GM19468 (cell line): ENCODE data around the gene DNASE1.
"Not testable (repeated sequence)": the region's sequence is repeated elsewhere in the genome, so short reads cannot be mapped to it uniquely, and the experiment has no call there.

Source experiments
- ATAC-seq: cut with Tn5 transposase; IDR thresholded peaks from one replicate; pipeline ENCODE4 v1.9.1; 2021; ENCODE audit warnings: mild to moderate bottlenecking, moderate library complexity, moderate number of reproducible peaks; ENCODE audit not compliant: unreplicated experiment; ENCODE audit errors: extremely low read depth

DNASE1 gene

GRCh38 chr16:3640632-3641501 is 13.6 kb upstream of the DNASE1 start:
- no peak for ATAC-seq

GRCh38 chr16:3641801-3642396 is 12.6 kb upstream of the DNASE1 start:
- ATAC-seq: no peak

- no peak for ATAC-seq
Measured at GRCh38 chr16:3642397-3643094, 11.9 kb upstream of the DNASE1 start.

- no peak for ATAC-seq
Measured at GRCh38 chr16:3643095-3643730, 11.3 kb upstream of the DNASE1 start.

GRCh38 chr16:3645108-3645503 is 9.4 kb upstream of the DNASE1 start:
- no peak for ATAC-seq

- no peak for ATAC-seq
Measured at GRCh38 chr16:3645504-3646347, 8.8 kb upstream of the DNASE1 start.

GRCh38 chr16:3646348-3646920 is 8.1 kb upstream of the DNASE1 start:
- no peak for ATAC-seq

- ATAC-seq: no peak
Measured at GRCh38 chr16:3650631-3651265, 3.7 kb upstream of the DNASE1 start.

- ATAC-seq: no peak
Measured at GRCh38 chr16:3651461-3652372, 2.8 kb upstream of the DNASE1 start.

- no peak for ATAC-seq
Measured at GRCh38 chr16:3652373-3653195, 1.9 kb upstream of the DNASE1 start.

- ATAC-seq: no peak
Measured at GRCh38 chr16:3655030-3655395, 522 bp downstream of the DNASE1 start.

- ATAC-seq: no peak
Measured at GRCh38 chr16:3655396-3656159, 1.1 kb downstream of the DNASE1 start.

GRCh38 chr16:3656160-3656490 is 1.6 kb downstream of the DNASE1 start:
- not testable (repeated sequence) for ATAC-seq

GRCh38 chr16:3656491-3657468 is 2.3 kb downstream of the DNASE1 start:
- ATAC-seq: no peak

GRCh38 chr16:3659251-3659650 is 4.8 kb downstream of the DNASE1 start:
- ATAC-seq: no peak
